GM12878 (cell line): ENCODE measurements around the gene PPM1G. TPM values are rescaled to one million over a fixed set of nuclear protein-coding genes. Genes with fewer than 3 reads are reported as not detected.

Source experiments
- ATF3 ChIP-seq: IDR thresholded peaks from 2 replicates; pipeline ENCODE4 v1.6.1; 2011; ENCODE audit warnings: low read depth, mild to moderate bottlenecking, low read length, moderate library complexity, borderline replicate concordance; ENCODE audit errors: extremely low read depth
- BACH1 ChIP-seq: fragments of 450-650 bp; IDR thresholded peaks from 2 replicates; pipeline ENCODE4 v1.6.1; 2017; ENCODE audit warnings: mild to moderate bottlenecking, borderline replicate concordance
- BCL11A ChIP-seq: IDR thresholded peaks from 2 replicates; pipeline ENCODE4 v1.6.1; 2011; ENCODE audit warnings: low read depth, low read length
- CHD1 ChIP-seq: IDR thresholded peaks from 2 replicates; pipeline ENCODE4 v1.6.1; 2012; ENCODE audit warnings: low read depth, low read length, improper control_type of control experiment
- CHD4 ChIP-seq: fragments of 200-600 bp; sonication (generic); IDR thresholded peaks from 2 replicates; pipeline ENCODE4 v1.6.1; 2016; ENCODE audit warnings: mild to moderate bottlenecking
- HSF1 ChIP-seq: fragments of 150-350 bp; IDR thresholded peaks from 2 replicates; pipeline ENCODE4 v1.6.1; 2014; ENCODE audit warnings: mild to moderate bottlenecking, low read depth, low read length
- IKZF1 ChIP-seq: fragments of 450-650 bp; conservative IDR thresholded peaks from 2 replicates; pipeline ENCODE4 v1.6.1; 2017; ENCODE audit warnings: antibody characterized with exemption, mild to moderate bottlenecking
- MTA3 ChIP-seq: IDR thresholded peaks from 2 replicates; pipeline ENCODE4 v1.6.1; 2012; ENCODE audit warnings: low read length, inconsistent platforms, borderline replicate concordance
- MXI1 ChIP-seq: fragments of 150-350 bp; IDR thresholded peaks from 2 replicates; pipeline ENCODE4 v1.6.1; 2011; ENCODE audit warnings: low read depth, mild to moderate bottlenecking, inconsistent platforms, low read length, improper control_type of control experiment
- NBN ChIP-seq: fragments of 450-650 bp; IDR thresholded peaks from 2 replicates; pipeline ENCODE4 v1.6.1; 2016
- NR2C2 ChIP-seq: IDR thresholded peaks from 2 replicates; pipeline ENCODE4 v1.6.1; 2011; ENCODE audit warnings: borderline replicate concordance, low read depth; ENCODE audit not compliant: control insufficient read depth, insufficient read length
- NR2F1 ChIP-seq: fragments of 450-650 bp; conservative IDR thresholded peaks from 2 replicates; pipeline ENCODE4 v1.6.1; 2017; ENCODE audit warnings: mild to moderate bottlenecking
- RB1 ChIP-seq: fragments of 450-650 bp; formaldehyde crosslinking; IDR thresholded peaks from 2 replicates; pipeline ENCODE4 v1.6.1; 2017; ENCODE audit warnings: mild to moderate bottlenecking, borderline replicate concordance
- RFX5 ChIP-seq: IDR thresholded peaks from 2 replicates; pipeline ENCODE4 v1.6.1; 2011; ENCODE audit warnings: low read depth, low read length, improper control_type of control experiment
- RUNX3 ChIP-seq: IDR thresholded peaks from 2 replicates; pipeline ENCODE4 v1.6.1; 2012; ENCODE audit warnings: low read length, inconsistent platforms
- SREBF2 ChIP-seq: IDR thresholded peaks from 2 replicates; pipeline ENCODE4 v1.6.1; 2012; ENCODE audit warnings: mild to moderate bottlenecking, low read length
- STAT1 ChIP-seq: fragments of 450-650 bp; conservative IDR thresholded peaks from 2 replicates; pipeline ENCODE4 v1.6.1; 2014; ENCODE audit warnings: antibody characterized with exemption, mild to moderate bottlenecking
- SUZ12 ChIP-seq: fragments of 200-600 bp; sonication (generic); IDR thresholded peaks from one replicate; pipeline ENCODE4 v1.6.1; 2018; ENCODE audit warnings: antibody characterized with exemption, mild to moderate bottlenecking; ENCODE audit not compliant: unreplicated experiment
- TAF1 ChIP-seq: IDR thresholded peaks from 2 replicates; pipeline ENCODE4 v1.6.1; 2011; ENCODE audit warnings: mild to moderate bottlenecking, low read depth, low read length, borderline replicate concordance
- WRNIP1 ChIP-seq: IDR thresholded peaks from 2 replicates; pipeline ENCODE4 v1.6.1; 2011; ENCODE audit warnings: low read depth, low read length, improper control_type of control experiment, borderline replicate concordance
- ZNF217 ChIP-seq: fragments of 450-650 bp; IDR thresholded peaks from 2 replicates; pipeline ENCODE4 v1.6.1; 2017; ENCODE audit warnings: antibody characterized with exemption, mild to moderate bottlenecking
- polyA plus RNA-seq, 11 experiments: library from polyadenylated mRNA; depleted of rRNA in 4 of 11; unstranded in 6 of 11; stranded (reverse) in 5 of 11; fragments of >200 nt; fragmentation: Nextera tagmentation in 4 of 11; fragmentation: Illumina TruSeq in 1 of 11; extraction: Ambion mirVana in 4 of 11; extraction: Trizol in 1 of 11; gene quantifications; 1 replicate in 1 of 11; 2 replicates in 10 of 11; pipeline versions ENCODE4 v1.2.1 to v1.2.3, GENCODE V29; 2011 to 2016; ENCODE audit warnings: inconsistent platforms in 2 of 11, missing spikeins in 2 of 11, low read depth in 1 of 11
- total RNA-seq, 4 experiments: library from RNA; depleted of rRNA in 3 of 4; stranded (reverse); fragments of >200 nt in 3 of 4; fragmentation: Illumina TruSeq in 1 of 4; extraction: Trizol in 1 of 4; gene quantifications; 2 replicates each; pipeline versions ENCODE4 v1.2.1 to v1.2.3, GENCODE V29; 2013 to 2021
- TF ChIP-seq, protein P1 (sequence below): IDR thresholded peaks from 2 replicates; pipeline ENCODE4 v1.6.1; 2012; ENCODE audit warnings: low read depth, low read length, improper control_type of control experiment
- TF ChIP-seq, protein P2 (sequence below): fragments of 450-650 bp; formaldehyde crosslinking; IDR thresholded peaks from 2 replicates; pipeline ENCODE4 v1.5.0; 2022; ENCODE audit warnings: mild to moderate bottlenecking, missing genetic modification characterization
- TF ChIP-seq, protein P3 (sequence below): IDR thresholded peaks from 2 replicates; pipeline ENCODE4 v1.6.1; 2012; ENCODE audit warnings: low read depth, low read length, improper control_type of control experiment

PPM1G gene
- total and polyA plus RNA-seq, 10 of the 15 experiments (the other 5 are each of a cell fraction or from before 2014, with no cell fraction given), result 68.8 to 171 (median 121) TPM

GRCh38 chr2:27409321-27410073 is at the start of gene PPM1G (continued):
- TF ChIP-seq NR2F1 (no peak), STAT1 (0 out of 2 replicates have a peak, but pooled peaks have one; percentile 35), SREBF2 (0 out of 2 replicates have a peak, but pooled peaks have one; percentile 24), IKZF1 (peak; percentile 83), BCL11A (no peak), CHD1 (no peak), ATF3 (no peak), NBN (peak; percentile 78), NR2C2 (no peak), RFX5 (peak; percentile 67; the same call in 1 of the 2 replicates), SUZ12 (no peak), HSF1 (no peak), MTA3 (no peak), WRNIP1 (0 out of 2 replicates have a peak, but pooled peaks have one; percentile 55), CHD4 (no peak), RB1 (peak; percentile 76; the same call in 1 of the 2 replicates), BACH1 (0 out of 2 replicates have a peak, but pooled peaks have one; percentile 27), RUNX3 (0 out of 2 replicates have a peak, but pooled peaks have one; percentile 36), MXI1 (peak; percentile 79), ZNF217 (no peak), TAF1 (peak; percentile 95)
- TF ChIP-seq, protein P1, sequence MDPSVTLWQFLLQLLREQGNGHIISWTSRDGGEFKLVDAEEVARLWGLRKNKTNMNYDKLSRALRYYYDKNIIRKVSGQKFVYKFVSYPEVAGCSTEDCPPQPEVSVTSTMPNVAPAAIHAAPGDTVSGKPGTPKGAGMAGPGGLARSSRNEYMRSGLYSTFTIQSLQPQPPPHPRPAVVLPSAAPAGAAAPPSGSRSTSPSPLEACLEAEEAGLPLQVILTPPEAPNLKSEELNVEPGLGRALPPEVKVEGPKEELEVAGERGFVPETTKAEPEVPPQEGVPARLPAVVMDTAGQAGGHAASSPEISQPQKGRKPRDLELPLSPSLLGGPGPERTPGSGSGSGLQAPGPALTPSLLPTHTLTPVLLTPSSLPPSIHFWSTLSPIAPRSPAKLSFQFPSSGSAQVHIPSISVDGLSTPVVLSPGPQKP, result no peak
- TF ChIP-seq, protein P2, sequence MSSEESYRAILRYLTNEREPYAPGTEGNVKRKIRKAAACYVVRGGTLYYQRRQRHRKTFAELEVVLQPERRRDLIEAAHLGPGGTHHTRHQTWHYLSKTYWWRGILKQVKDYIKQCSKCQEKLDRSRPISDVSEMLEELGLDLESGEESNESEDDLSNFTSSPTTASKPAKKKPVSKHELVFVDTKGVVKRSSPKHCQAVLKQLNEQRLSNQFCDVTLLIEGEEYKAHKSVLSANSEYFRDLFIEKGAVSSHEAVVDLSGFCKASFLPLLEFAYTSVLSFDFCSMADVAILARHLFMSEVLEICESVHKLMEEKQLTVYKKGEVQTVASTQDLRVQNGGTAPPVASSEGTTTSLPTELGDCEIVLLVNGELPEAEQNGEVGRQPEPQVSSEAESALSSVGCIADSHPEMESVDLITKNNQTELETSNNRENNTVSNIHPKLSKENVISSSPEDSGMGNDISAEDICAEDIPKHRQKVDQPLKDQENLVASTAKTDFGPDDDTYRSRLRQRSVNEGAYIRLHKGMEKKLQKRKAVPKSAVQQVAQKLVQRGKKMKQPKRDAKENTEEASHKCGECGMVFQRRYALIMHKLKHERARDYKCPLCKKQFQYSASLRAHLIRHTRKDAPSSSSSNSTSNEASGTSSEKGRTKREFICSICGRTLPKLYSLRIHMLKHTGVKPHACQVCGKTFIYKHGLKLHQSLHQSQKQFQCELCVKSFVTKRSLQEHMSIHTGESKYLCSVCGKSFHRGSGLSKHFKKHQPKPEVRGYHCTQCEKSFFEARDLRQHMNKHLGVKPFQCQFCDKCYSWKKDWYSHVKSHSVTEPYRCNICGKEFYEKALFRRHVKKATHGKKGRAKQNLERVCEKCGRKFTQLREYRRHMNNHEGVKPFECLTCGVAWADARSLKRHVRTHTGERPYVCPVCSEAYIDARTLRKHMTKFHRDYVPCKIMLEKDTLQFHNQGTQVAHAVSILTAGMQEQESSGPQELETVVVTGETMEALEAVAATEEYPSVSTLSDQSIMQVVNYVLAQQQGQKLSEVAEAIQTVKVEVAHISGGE, result peak; percentile 35; the same call in 1 of the 2 replicates
- TF ChIP-seq, protein P3, sequence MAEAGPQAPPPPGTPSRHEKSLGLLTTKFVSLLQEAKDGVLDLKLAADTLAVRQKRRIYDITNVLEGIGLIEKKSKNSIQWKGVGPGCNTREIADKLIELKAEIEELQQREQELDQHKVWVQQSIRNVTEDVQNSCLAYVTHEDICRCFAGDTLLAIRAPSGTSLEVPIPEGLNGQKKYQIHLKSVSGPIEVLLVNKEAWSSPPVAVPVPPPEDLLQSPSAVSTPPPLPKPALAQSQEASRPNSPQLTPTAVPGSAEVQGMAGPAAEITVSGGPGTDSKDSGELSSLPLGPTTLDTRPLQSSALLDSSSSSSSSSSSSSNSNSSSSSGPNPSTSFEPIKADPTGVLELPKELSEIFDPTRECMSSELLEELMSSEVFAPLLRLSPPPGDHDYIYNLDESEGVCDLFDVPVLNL, result no peak
